CD4-positive, alpha-beta memory T cell (primary cell): ENCODE data around the gene SPON2. TPM values are rescaled to one million over a fixed set of nuclear protein-coding genes. Genes with fewer than 3 reads are reported as not detected.

Experiments used
- CTCF ChIA-PET: fragments of 350-600 bp; sonication (Branson Sonifier 250); formaldehyde crosslinking; loops from one replicate; lab custom pipeline; 2021; ENCODE audit warnings: inconsistent platforms; ENCODE audit not compliant: partially characterized antibody; lab: Charles Lee
- POLR2A ChIA-PET: fragments of 350-600 bp; sonication (Branson Sonifier 250); formaldehyde crosslinking; loops from one replicate; lab custom pipeline; 2021; ENCODE audit not compliant: partially characterized antibody; lab: Charles Lee
- DNase-seq, 5 donors: peaks; one replicate each; pipeline versions ENCODE4 v3.0.0 to v3.0.0-alpha.2; 2020 to 2022; ENCODE audit warnings: mixed read lengths in 1 of 5
- H3K27ac ChIP-seq: one replicate; pipeline ENCODE4 v1.7.0; 2013; ENCODE audit warnings: low read depth, low read length
- H3K27me3 ChIP-seq: 2 replicates; pipeline ENCODE4 v1.7.0; 2013; ENCODE audit warnings: mild to moderate bottlenecking, low read length, moderate library complexity; ENCODE audit not compliant: insufficient read depth
- H3K36me3 ChIP-seq: 2 replicates; pipeline ENCODE4 v1.7.0; 2013; ENCODE audit warnings: mild to moderate bottlenecking, low read length, moderate library complexity; ENCODE audit not compliant: insufficient read depth
- H3K4me1 ChIP-seq: 2 replicates; pipeline ENCODE4 v1.7.0; 2013; ENCODE audit warnings: mild to moderate bottlenecking, low read length, moderate library complexity; ENCODE audit not compliant: insufficient read depth
- H3K4me3 ChIP-seq, 2 donors: one replicate each; pipeline ENCODE4 v1.7.0; 2013; ENCODE audit warnings: low read length in 2 of 2, mild to moderate bottlenecking in 1 of 2
- H3K9me3 ChIP-seq, 2 donors: one replicate each; pipeline ENCODE4 v1.7.0; 2013; ENCODE audit warnings: low read length in 2 of 2, control low read depth in 1 of 2; ENCODE audit not compliant: control insufficient read depth in 1 of 2
- H3K27ac Mint-ChIP-seq, 7 donors: one replicate each; pipeline ENCODE4 v1.8.0; 2020 to 2021; ENCODE audit warnings: mixed read lengths in 7 of 7, mild to moderate bottlenecking in 6 of 7, inconsistent platforms in 3 of 7, moderate library complexity in 3 of 7
- H3K27me3 Mint-ChIP-seq, 2 donors: one replicate each; pipeline ENCODE4 v1.8.0; 2020 to 2021; ENCODE audit warnings: mixed read lengths in 2 of 2
- H3K36me3 Mint-ChIP-seq, 2 donors: one replicate each; pipeline ENCODE4 v1.8.0; 2020 to 2021; ENCODE audit warnings: mixed read lengths in 2 of 2, inconsistent platforms in 1 of 2, mild to moderate bottlenecking in 1 of 2
- H3K4me1 Mint-ChIP-seq, 4 donors: one replicate each; pipeline ENCODE4 v1.8.0; 2020 to 2021; ENCODE audit warnings: mixed read lengths in 4 of 4, mild to moderate bottlenecking in 1 of 4
- H3K4me3 Mint-ChIP-seq, 8 donors: one replicate each; pipeline ENCODE4 v1.8.0; 2020 to 2021; ENCODE audit warnings: mixed read lengths in 8 of 8, mild to moderate bottlenecking in 7 of 8, moderate library complexity in 6 of 8, inconsistent platforms in 3 of 8
- H3K9me3 Mint-ChIP-seq, 8 donors: one replicate each; pipeline ENCODE4 v1.8.0; 2020 to 2021; ENCODE audit warnings: mixed read lengths in 8 of 8, mild to moderate bottlenecking in 5 of 8, inconsistent platforms in 3 of 8, moderate library complexity in 1 of 8
- intact Hi-C: fragments of 100-400 bp; cut with micrococcal nuclease; formaldehyde crosslinking; loops from one replicate; pipeline ENCODE4 v1.15.1; 2023
- polyA plus RNA-seq, 2 donors: library from polyadenylated mRNA; unstranded; fragments of 300-500 nt; fragmentation: Illumina TruSeq; gene quantifications; one replicate each; pipeline ENCODE4 v1.2.3, GENCODE V29; 2021
- total RNA-seq, 2 experiments: library from RNA; stranded (reverse); gene quantifications; one replicate each; pipeline ENCODE4 v1.2.3, GENCODE V29; 2021

Gene SPON2
- total and polyA plus RNA-seq, 4 experiments from 2014 or later = 5.4 to 8.4 (median 7.2) TPM

GRCh38 chr4:1204828-1205585, 32.6 kb upstream of the SPON2 start:
- CTCF ChIA-PET = interaction anchor here (1.6 to 3.4 kb wide), 3 partner anchors 13 to 37 kb away, joined by 3 to 25 read pairs (median 22); no protein-coding TSS in a partner anchor
- POLR2A ChIA-PET = interaction anchor here (6.9 kb wide), 1 partner anchor 44 kb away, joined by 79 read pairs; the partner anchor contains the start of gene CTBP1
- no peak overlapping the region for H3K4me3 Mint-ChIP-seq
- no peaks in the 10 kb centered on the region for H3K36me3 ChIP-seq
- H3K4me1 ChIP-seq = peaks cover 56% of the 10 kb centered on the region
- intact Hi-C loops = no loop called here
- no peak overlapping the region for H3K4me3 ChIP-seq
- H3K27me3 ChIP-seq = no peaks in the 10 kb centered on the region
- H3K27me3 Mint-ChIP-seq = no peaks in the 10 kb centered on the region
- H3K4me1 Mint-ChIP-seq = peaks cover 25 to 58% (median 33%) of the 10 kb centered on the region in 4 donors
- peak overlapping the region; percentile 46 to 91 (median 73) for H3K27ac Mint-ChIP-seq
- H3K9me3 Mint-ChIP-seq = peaks cover 0 to 2% (median 0%) of the 10 kb centered on the region in 8 donors
- H3K27ac ChIP-seq = no peak overlapping the region
- no peaks in the 10 kb centered on the region for H3K9me3 ChIP-seq
- peaks cover 0 to 2% of the 10 kb centered on the region in 2 donors for H3K36me3 Mint-ChIP-seq
- DNase-seq = no peak

- no peaks in the 10 kb centered on the region for H3K27me3 ChIP-seq
- no peaks in the 10 kb centered on the region for H3K9me3 ChIP-seq
- DNase-seq = no peak
- peak overlapping the region in 4 of 8 donors; percentile 33 to 52 (median 42) for H3K4me3 Mint-ChIP-seq
- H3K36me3 Mint-ChIP-seq = peaks cover 0 to 2% of the 10 kb centered on the region in 2 donors
- no peaks in the 10 kb centered on the region for H3K36me3 ChIP-seq
- H3K4me1 Mint-ChIP-seq = peaks cover 25 to 63% (median 32%) of the 10 kb centered on the region in 4 donors
- H3K4me1 ChIP-seq = peaks cover 62% of the 10 kb centered on the region
- H3K4me3 ChIP-seq = no peak overlapping the region
- ChIA-PET POLR2A (interaction anchor here (1.4 to 6.9 kb wide), 3 partner anchors 12 to 45 kb away, joined by 6 to 79 read pairs (median 8); partner anchors contain the start of genes CTBP1 and SPON2), CTCF (interaction anchor here (0.7 to 3.4 kb wide), 8 partner anchors 14 to 90 kb away, joined by 3 to 25 read pairs (median 4); no protein-coding TSS in a partner anchor)
- peaks cover 0 to 2% (median 0%) of the 10 kb centered on the region in 8 donors for H3K9me3 Mint-ChIP-seq
- intact Hi-C loops = no loop called here
- H3K27ac Mint-ChIP-seq = peak overlapping the region; percentile 77 to 100 (median 93)
- no peak overlapping the region for H3K27ac ChIP-seq
- H3K27me3 Mint-ChIP-seq = no peaks in the 10 kb centered on the region
These were observed 32.0 kb upstream of the SPON2 start for GRCh38 chr4:1204286-1204827.

- Histone ChIP-seq H3K4me3 (no peak overlapping the region), H3K4me1 (peaks cover 56% of the 10 kb centered on the region), H3K36me3 (no peaks in the 10 kb centered on the region), H3K27me3 (no peaks in the 10 kb centered on the region), H3K27ac (peak overlapping the region; percentile 50), H3K9me3 (no peaks in the 10 kb centered on the region)
- Mint-ChIP-seq H3K4me3 (peak overlapping the region in 6 of 8 donors; percentile 33 to 69 (median 50)), H3K9me3 (peaks cover 0 to 2% (median 0%) of the 10 kb centered on the region in 8 donors), H3K27me3 (no peaks in the 10 kb centered on the region), H3K27ac (peak overlapping the region; percentile 77 to 100 (median 93)), H3K4me1 (peaks cover 23 to 58% (median 37%) of the 10 kb centered on the region in 4 donors), H3K36me3 (peaks cover 0 to 2% of the 10 kb centered on the region in 2 donors)
- intact Hi-C loops = loop anchor here (2.0 kb wide), 1 partner anchor 14 kb away; no protein-coding TSS in a partner anchor
- ChIA-PET POLR2A (interaction anchor here (0.8 to 6.9 kb wide), 10 partner anchors 11 to 144 kb away, joined by 3 to 79 read pairs (median 5); partner anchors contain the start of genes CTBP1, SPON2 and UVSSA), CTCF (interaction anchor here (0.9 to 3.4 kb wide), 10 partner anchors 15 to 144 kb away, joined by 3 to 25 read pairs (median 4); partner anchors contain the start of gene UVSSA)
- DNase-seq = no peak
These were observed 30.7 kb upstream of the SPON2 start for GRCh38 chr4:1203026-1203616.

- no peak for DNase-seq
- peak overlapping the region; percentile 93 to 100 (median 98) for H3K27ac Mint-ChIP-seq
- H3K27me3 Mint-ChIP-seq = no peaks in the 10 kb centered on the region
- Histone ChIP-seq H3K4me3 (peak overlapping the region in 1 of 2 donors; percentile 58), H3K9me3 (no peaks in the 10 kb centered on the region), H3K4me1 (peaks cover 56% of the 10 kb centered on the region), H3K36me3 (no peaks in the 10 kb centered on the region), H3K27me3 (no peaks in the 10 kb centered on the region), H3K27ac (peak overlapping the region; percentile 50)
- ChIA-PET CTCF (interaction anchor here (1.0 to 3.4 kb wide), 7 partner anchors 16 to 143 kb away, joined by 3 to 25 read pairs (median 4); no protein-coding TSS in a partner anchor), POLR2A (interaction anchor here (1.0 to 6.9 kb wide), 17 partner anchors 11 to 402 kb away, joined by 3 to 79 read pairs (median 6); partner anchors contain the start of genes CTBP1, MAEA, SPON2 and UVSSA)
- H3K4me1 Mint-ChIP-seq = peaks cover 23 to 61% (median 39%) of the 10 kb centered on the region in 4 donors
- H3K9me3 Mint-ChIP-seq = peaks cover 0 to 2% (median 0%) of the 10 kb centered on the region in 8 donors
- intact Hi-C loops = loop anchor here (1.0 to 2.0 kb wide), 3 partner anchors 14 to 144 kb away; no protein-coding TSS in a partner anchor
- peak overlapping the region in 7 of 8 donors; percentile 72 to 89 (median 83) for H3K4me3 Mint-ChIP-seq
- peaks cover 0 to 2% of the 10 kb centered on the region in 2 donors for H3K36me3 Mint-ChIP-seq
These were observed 30.2 kb upstream of the SPON2 start for GRCh38 chr4:1202526-1203011.

GRCh38 chr4:1201851-1202525, 29.6 kb upstream of the SPON2 start:
- H3K27ac ChIP-seq = peak overlapping the region; percentile 50
- intact Hi-C loops = loop anchor here (1.0 to 2.0 kb wide), 4 partner anchors 15 to 144 kb away; no protein-coding TSS in a partner anchor
- H3K36me3 Mint-ChIP-seq = peaks cover 2 to 4% of the 10 kb centered on the region in 2 donors
- peak overlapping the region; percentile 93 to 100 (median 98) for H3K27ac Mint-ChIP-seq
- H3K9me3 ChIP-seq = no peaks in the 10 kb centered on the region
- peaks cover 56% of the 10 kb centered on the region for H3K4me1 ChIP-seq
- H3K27me3 Mint-ChIP-seq = no peaks in the 10 kb centered on the region
- H3K36me3 ChIP-seq = no peaks in the 10 kb centered on the region
- peak; percentile 90 to 92 (median 90) for DNase-seq
- ChIA-PET POLR2A (interaction anchor here (1.0 to 6.9 kb wide), 19 partner anchors 10 to 403 kb away, joined by 3 to 79 read pairs (median 5); partner anchors contain the start of genes CTBP1, MAEA and UVSSA), CTCF (interaction anchor here (1.2 to 3.4 kb wide), 5 partner anchors 16 to 154 kb away, joined by 3 to 25 read pairs (median 14); partner anchors contain the start of gene UVSSA)
- peaks cover 0 to 2% (median 0%) of the 10 kb centered on the region in 8 donors for H3K9me3 Mint-ChIP-seq
- no peaks in the 10 kb centered on the region for H3K27me3 ChIP-seq
- H3K4me3 Mint-ChIP-seq = peak overlapping the region; percentile 72 to 89 (median 83)
- peak overlapping the region in 1 of 2 donors; percentile 58 for H3K4me3 ChIP-seq
- peaks cover 23 to 61% (median 39%) of the 10 kb centered on the region in 4 donors for H3K4me1 Mint-ChIP-seq
